ENCODE data around the gene CLCNKA.
"Not testable (repeated sequence)": the region's sequence is repeated elsewhere in the genome, so short reads cannot be mapped to it uniquely, and the experiment has no call there.

CLCNKA gene

GRCh38 chr1:16018749-16019643 is 2.8 kb upstream of the CLCNKA start:
- no peak for DNase-seq

- DNase-seq: no peak
These were observed 2.1 kb upstream of the CLCNKA start for GRCh38 chr1:16019644-16020277.

GRCh38 chr1:16020325-16020724 is 1.5 kb upstream of the CLCNKA start:
- DNase-seq: no peak

- DNase-seq: not testable (repeated sequence)
These were observed 958 bp upstream of the CLCNKA start for GRCh38 chr1:16020878-16021277.

- DNase-seq: no peak
These were observed 557 bp downstream of the CLCNKA start for GRCh38 chr1:16022393-16022792.

GRCh38 chr1:16023050-16023653 is 1.3 kb downstream of the CLCNKA start:
- DNase-seq: no peak

- DNase-seq: not testable (repeated sequence)
These were observed 4.5 kb downstream of the CLCNKA start for GRCh38 chr1:16026302-16026701.

GRCh38 chr1:16026723-16027484 is 5.1 kb downstream of the CLCNKA start:
- no peak for DNase-seq

GRCh38 chr1:16028237-16029002 is 6.6 kb downstream of the CLCNKA start:
- DNase-seq: no peak

GRCh38 chr1:16029003-16029268 is 7.1 kb downstream of the CLCNKA start:
- not testable (repeated sequence) for DNase-seq

GRCh38 chr1:16029288-16029687 is 7.5 kb downstream of the CLCNKA start:
- DNase-seq: no peak

- DNase-seq: no peak
These were observed 9.7 kb downstream of the CLCNKA start for GRCh38 chr1:16031551-16031950.

GRCh38 chr1:16032388-16033102 is 10.7 kb downstream of the CLCNKA start:
- DNase-seq: peak; percentile 76

- DNase-seq: not testable (repeated sequence)
These were observed 11.3 kb downstream of the CLCNKA start for GRCh38 chr1:16033103-16033632.

- not testable (repeated sequence) for DNase-seq
These were observed 14.6 kb downstream of the CLCNKA start for GRCh38 chr1:16036461-16036860.

- DNase-seq: no peak
These were observed 16.7 kb downstream of the CLCNKA start for GRCh38 chr1:16038620-16038912.

- DNase-seq: not testable (repeated sequence)
These were observed 18.0 kb downstream of the CLCNKA start for GRCh38 chr1:16039871-16040270.

GRCh38 chr1:16041200-16041599 is 19.4 kb downstream of the CLCNKA start:
- no peak for DNase-seq

- no peak for DNase-seq
These were observed 20.3 kb downstream of the CLCNKA start for GRCh38 chr1:16042096-16042495.

- not testable (repeated sequence) for DNase-seq
These were observed 20.8 kb downstream of the CLCNKA start for GRCh38 chr1:16042654-16043053.

- DNase-seq: no peak
These were observed 21.7 kb downstream of the CLCNKA start, which contains the start of gene CLCNKB for GRCh38 chr1:16043521-16043920. CLCNKB (plus strand) TSS chr1:16043782; CDS start chr1:16044493, 711 bp downstream.

GRCh38 chr1:16043950-16044349 is 22.1 kb downstream of the CLCNKA start:
- no peak for DNase-seq

Data from COR-L47 (cell line).